ENCODE data around the gene CLDN24.

DNA sequence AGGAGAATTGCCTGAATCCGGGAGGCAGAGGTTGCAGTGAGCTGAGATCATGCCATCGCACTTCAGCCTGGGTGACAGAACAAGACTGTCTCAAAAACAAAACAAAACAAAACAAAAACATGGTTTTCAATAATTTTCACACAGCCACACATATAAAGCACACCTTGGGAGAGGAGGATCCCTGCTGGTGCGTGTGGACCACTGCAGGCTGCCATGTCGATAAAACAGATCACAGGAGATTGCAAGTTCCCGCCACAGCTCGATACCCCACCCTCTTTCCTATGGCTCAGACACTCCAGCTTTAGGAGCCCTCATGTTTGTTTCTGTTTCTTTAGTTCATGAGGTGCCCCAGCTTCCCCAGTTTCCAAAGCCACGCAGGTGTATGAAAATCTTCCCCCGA is 31.3 kb upstream of the CLDN24 start:
- TF ChIP-seq, protein P1, sequence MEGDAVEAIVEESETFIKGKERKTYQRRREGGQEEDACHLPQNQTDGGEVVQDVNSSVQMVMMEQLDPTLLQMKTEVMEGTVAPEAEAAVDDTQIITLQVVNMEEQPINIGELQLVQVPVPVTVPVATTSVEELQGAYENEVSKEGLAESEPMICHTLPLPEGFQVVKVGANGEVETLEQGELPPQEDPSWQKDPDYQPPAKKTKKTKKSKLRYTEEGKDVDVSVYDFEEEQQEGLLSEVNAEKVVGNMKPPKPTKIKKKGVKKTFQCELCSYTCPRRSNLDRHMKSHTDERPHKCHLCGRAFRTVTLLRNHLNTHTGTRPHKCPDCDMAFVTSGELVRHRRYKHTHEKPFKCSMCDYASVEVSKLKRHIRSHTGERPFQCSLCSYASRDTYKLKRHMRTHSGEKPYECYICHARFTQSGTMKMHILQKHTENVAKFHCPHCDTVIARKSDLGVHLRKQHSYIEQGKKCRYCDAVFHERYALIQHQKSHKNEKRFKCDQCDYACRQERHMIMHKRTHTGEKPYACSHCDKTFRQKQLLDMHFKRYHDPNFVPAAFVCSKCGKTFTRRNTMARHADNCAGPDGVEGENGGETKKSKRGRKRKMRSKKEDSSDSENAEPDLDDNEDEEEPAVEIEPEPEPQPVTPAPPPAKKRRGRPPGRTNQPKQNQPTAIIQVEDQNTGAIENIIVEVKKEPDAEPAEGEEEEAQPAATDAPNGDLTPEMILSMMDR (IDR thresholded peaks at IDR 0.05; ENCODE audit: insufficient read depth, low read length, poor library complexity, severe bottlenecking), result no peak
- no peak for TF ChIP-seq EZH2phosphoT487 (conservative IDR thresholded peaks at IDR 0.05; ENCODE audit: low read length)

All from SU-DHL-6 (cell line).